Measurements from ENCODE around the gene TNIP2. TPM values are rescaled to one million over a fixed set of nuclear protein-coding genes. Genes with fewer than 3 reads are reported as not detected.

The TNIP2 gene
- total RNA-seq, 4 donors from 2014 or later: 21.8 to 36.0 (median 30.8) TPM

DNA sequence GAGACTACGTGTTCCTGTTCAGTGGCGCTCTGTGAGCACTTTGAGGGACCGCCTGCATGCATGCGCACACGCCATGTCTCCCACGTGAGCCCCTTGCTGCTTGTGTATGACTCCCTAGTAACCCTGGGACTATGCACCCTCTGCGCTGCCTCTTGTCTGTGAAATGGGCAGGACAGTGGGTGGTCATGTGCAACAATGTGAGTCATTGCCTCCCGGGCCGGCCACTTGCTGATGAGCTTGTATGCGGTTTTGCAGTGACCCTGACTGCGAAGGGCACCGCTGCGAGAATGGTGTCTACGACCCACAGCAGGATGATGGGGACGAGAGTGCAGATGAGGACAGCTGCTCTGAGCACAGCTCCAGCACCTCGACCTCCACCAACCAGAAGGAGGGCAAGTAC lies 61.4 kb downstream of the TNIP2 start:
- no peak overlapping the region for H3K27ac ChIP-seq
- no peak for DNase-seq (ENCODE audit: low spot score in 2 of 2)
- H3K36me3 ChIP-seq: peaks cover 96% of the 10 kb centered on the region
- H3K4me3 ChIP-seq: no peak overlapping the region
- TF ChIP-seq, protein P1, sequence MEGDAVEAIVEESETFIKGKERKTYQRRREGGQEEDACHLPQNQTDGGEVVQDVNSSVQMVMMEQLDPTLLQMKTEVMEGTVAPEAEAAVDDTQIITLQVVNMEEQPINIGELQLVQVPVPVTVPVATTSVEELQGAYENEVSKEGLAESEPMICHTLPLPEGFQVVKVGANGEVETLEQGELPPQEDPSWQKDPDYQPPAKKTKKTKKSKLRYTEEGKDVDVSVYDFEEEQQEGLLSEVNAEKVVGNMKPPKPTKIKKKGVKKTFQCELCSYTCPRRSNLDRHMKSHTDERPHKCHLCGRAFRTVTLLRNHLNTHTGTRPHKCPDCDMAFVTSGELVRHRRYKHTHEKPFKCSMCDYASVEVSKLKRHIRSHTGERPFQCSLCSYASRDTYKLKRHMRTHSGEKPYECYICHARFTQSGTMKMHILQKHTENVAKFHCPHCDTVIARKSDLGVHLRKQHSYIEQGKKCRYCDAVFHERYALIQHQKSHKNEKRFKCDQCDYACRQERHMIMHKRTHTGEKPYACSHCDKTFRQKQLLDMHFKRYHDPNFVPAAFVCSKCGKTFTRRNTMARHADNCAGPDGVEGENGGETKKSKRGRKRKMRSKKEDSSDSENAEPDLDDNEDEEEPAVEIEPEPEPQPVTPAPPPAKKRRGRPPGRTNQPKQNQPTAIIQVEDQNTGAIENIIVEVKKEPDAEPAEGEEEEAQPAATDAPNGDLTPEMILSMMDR (IDR thresholded peaks at IDR 0.05): no peak
- TF ChIP-seq POLR2AphosphoS5 (IDR thresholded peaks at IDR 0.05): no peak
- no peak for TF ChIP-seq EP300 (IDR thresholded peaks at IDR 0.05)
- no peak for TF ChIP-seq POLR2A (IDR thresholded peaks at IDR 0.05)
- H3K4me1 ChIP-seq: no peaks in the 10 kb centered on the region
- no peaks in the 10 kb centered on the region for H3K9me3 ChIP-seq
- whole genome bisulfite sequencing: 88% methylated on average over 16 of the region's 16 CpGs
- no peaks in the 10 kb centered on the region for H3K27me3 ChIP-seq

DNA sequence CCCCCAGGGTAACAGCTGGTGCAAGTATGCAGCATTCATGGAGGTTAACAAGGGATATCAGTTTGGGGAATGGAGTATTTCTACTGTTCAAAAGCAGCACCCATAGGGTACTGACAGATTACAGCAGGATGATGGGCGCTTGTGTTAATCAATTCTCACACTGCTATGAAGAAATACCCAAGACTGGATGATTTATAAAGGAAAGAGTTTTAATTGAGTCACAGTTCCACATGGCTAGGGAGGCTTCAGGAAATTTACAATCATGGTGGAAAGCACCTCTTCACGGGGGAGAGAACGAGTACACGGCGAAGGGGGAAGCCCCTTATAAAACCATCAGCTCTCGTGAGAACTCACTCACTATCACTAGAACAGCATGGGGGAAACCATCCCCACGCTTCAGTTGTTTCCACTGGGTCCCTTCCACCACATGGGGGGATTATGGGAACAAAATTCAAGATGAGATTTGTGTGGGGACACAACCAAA lies 64.1 kb downstream of the TNIP2 start:
- Histone ChIP-seq H3K36me3 (peaks cover 92% of the 10 kb centered on the region), H3K4me1 (no peaks in the 10 kb centered on the region), H3K9me3 (no peaks in the 10 kb centered on the region), H3K27ac (no peak overlapping the region), H3K27me3 (no peaks in the 10 kb centered on the region), H3K4me3 (no peak overlapping the region)
- WGBS: 86% methylated on average over 7 of the region's 7 CpGs
- TF ChIP-seq, protein P1 (IDR thresholded peaks at IDR 0.05): no peak
- TF ChIP-seq EP300 (IDR thresholded peaks at IDR 0.05) (no peak), POLR2AphosphoS5 (IDR thresholded peaks at IDR 0.05) (no peak), POLR2A (IDR thresholded peaks at IDR 0.05) (no peak)
- no peak for DNase-seq (ENCODE audit: low spot score in 2 of 2)

Other genes with a start within 250 kb of the TNIP2 start
- 10 to 100 TPM; 23.6 to 45.0 (median 29.3) TPM for gene FAM193A, start 219.7 kb downstream of the TNIP2 start, total RNA-seq
- 100 to 1,000 TPM; 116 to 709 (median 162) TPM for gene SH3BP2, start 36.7 kb upstream of the TNIP2 start, total RNA-seq
- 100 to 1,000 TPM; 122 to 299 (median 196) TPM for gene ADD1, start 87.5 kb upstream of the TNIP2 start, total RNA-seq
- 10 to 100 TPM; 23.4 to 30.8 (median 27.1) TPM for gene NOP14, start 207.1 kb upstream of the TNIP2 start, total RNA-seq
- gene GRK4, start 207.2 kb upstream of the TNIP2 start, total RNA-seq: 1 to 10 TPM; 3.3 to 8.0 (median 4.6) TPM

All from suprapubic skin (tissue), 4 donors.